Left hindlimb (tissue), 1 donor: ENCODE data around the gene CD274.
"Not testable (repeated sequence)": the region's sequence is repeated elsewhere in the genome, so short reads cannot be mapped to it uniquely, and the experiment has no call there.

Source experiments
- DNase-seq: peaks from one replicate; pipeline ENCODE4 v3.0.0-alpha.2; 2018

The CD274 gene

GRCh38 chr9:5450359-5451091 is at the start of gene CD274:
Gene CD274, plus strand, starts transcription at chr9:5450542. Its CDS starts 5,572 bp downstream, at chr9:5456114.
- peak; percentile 83 for DNase-seq

- no peak for DNase-seq
These were observed 48.1 kb upstream of the CD274 start for GRCh38 chr9:5402217-5402616.

DNA sequence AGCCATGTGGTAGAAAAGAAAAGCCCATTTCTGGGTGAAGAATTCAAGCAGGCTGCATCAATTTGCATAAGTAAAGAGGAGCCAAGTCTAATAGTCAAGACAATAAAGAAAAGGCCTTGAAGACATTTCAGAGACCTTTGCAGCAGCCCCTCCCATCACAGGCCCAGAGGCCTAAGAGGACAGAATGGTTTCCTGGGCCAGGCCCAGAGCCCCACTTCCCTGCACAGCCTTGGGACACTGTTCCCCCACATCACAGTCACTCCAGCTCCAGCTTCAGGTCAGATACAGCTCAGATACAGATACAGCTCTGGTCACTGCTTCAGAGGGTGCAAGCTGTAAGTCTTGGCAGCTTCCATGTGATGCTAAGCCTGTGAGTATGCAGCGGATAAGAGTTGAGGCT is 41.7 kb upstream of the CD274 start:
- no peak for DNase-seq

DNA sequence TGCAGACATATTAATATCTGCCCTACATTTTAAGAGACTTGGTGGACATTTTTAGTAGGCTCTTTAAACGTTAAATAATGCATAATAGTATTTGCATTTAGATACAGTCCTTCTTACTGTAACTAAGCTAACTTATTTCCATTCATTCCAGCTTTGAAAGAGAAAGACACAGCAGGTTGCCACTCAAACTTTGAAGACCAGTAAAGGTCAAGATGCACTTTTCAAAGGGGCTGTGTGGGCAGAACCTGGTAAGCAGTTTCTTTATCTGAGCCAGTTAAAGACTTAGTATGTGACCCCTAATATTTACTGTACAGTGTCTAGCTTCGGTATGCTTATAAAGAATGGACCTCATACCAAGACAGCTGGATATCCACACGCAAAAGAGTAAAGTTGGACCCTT is 33.4 kb upstream of the CD274 start:
- no peak for DNase-seq

- no peak for DNase-seq
These were observed 31.9 kb upstream of the CD274 start for GRCh38 chr9:5418481-5418880.

DNA sequence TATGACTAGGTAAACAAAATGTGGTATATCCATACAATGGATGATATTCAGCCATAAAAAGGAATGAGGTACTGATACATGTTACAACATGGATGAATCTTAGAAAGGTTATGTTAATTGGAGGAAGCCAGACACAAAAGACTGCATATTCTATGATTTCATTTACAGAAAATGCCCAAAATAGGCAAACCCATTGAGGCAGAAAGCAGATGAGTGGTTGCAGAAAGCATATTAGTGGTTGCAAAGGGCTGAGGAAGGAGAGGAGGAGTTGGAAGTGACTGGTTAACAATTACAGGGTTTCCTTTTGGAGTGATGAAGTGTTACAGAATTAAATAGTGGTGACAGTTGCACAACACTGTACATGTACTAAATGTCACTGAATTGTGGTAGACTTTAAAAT is 30.4 kb upstream of the CD274 start:
- DNase-seq, result no peak

DNA sequence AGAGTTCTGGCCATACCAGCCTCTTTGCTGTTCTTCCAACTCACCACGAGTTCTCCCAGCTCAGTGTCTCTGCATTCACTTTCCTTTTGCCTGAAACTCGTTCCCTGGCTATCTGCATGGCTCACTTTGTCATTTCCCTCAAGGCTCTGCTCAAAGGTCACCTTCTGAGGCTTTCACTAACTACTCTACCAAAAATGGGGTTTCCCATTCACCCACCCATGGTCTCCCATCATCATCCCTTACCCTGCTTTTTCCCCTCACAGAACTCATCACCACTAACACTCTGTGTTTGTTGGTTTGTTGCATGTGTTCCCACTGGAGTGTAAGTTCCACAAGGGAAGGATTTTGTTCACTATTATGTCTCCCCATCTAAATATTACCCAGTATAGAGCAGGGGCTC is 29.2 kb upstream of the CD274 start:
- DNase-seq, result no peak

DNA sequence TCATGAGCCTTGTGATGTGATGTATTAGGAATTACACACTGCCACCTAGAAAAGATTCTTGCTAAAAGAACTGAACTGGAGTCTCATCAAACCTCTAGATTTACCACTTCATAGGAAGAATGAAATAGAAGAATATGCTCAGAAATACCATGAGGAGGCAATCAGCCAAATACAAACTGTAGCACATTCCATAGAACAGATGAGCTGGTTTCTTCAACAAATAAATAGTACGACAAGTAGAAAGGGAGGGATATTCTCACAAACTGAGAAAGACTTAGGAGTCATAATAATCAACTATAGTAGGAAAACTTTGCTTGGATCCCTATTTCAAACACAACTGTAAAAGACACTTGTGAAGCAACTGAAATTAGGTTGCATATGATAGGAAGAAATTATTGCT is 28.1 kb upstream of the CD274 start:
- DNase-seq, result no peak

GRCh38 chr9:5425006-5425628 is 25.2 kb upstream of the CD274 start:
- no peak for DNase-seq

DNA sequence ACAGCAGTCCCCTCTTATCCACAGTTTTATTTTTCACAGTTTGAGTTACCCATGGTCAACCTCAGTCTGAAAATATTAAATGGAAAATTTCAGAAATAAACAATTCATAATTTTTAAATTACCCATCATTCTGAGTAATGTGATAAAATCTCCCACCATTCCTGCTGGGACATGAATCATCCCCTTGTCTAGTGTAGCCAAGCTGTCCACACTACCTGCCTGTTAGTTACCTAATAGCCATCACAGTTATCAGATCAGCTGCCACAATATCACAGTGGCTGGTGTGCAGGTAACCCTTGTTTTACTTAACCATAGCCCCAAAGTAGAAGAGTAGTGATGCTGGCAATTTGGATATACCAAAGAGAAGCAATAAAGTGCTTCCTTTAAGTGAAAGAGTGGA is 23.3 kb upstream of the CD274 start:
- no peak for DNase-seq

GRCh38 chr9:5428172-5428571 is 22.2 kb upstream of the CD274 start:
- no peak for DNase-seq

DNA sequence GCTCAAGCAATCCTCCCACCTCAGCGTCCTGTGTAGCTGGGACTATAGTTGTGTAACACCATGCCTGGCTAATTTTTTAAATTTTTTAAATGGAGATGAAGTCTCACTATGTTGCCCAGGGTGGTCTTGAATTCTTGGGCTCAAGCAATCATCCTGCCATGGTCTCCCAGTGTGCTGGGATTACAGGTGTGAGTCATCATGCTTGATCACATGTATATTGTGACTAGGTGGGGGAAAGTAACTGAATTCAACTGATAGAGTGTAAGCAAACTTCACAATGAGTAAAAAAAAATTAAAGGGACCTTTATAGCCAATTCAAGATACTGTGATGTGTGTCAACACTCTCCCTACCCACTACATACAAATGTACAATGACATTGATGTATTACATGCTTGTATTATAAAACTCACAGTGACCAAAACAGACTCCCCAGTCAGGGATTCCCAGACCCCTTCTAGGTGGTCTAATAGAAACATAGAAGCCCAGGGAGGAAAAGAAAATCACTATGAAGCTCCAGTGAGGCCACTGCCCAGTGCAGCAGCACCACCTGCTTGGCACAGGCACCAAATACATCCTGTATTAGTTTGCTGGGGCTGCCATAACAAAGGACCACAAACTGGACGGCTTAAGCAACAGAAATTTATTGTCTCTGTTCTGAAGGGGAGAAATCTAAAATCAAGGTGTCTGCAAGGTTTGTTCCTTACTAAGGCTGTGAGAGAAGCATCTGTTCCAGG is 21.4 kb upstream of the CD274 start:
- no peak for DNase-seq

- DNase-seq, result no peak
These were observed 20.3 kb upstream of the CD274 start for GRCh38 chr9:5429873-5430564.

DNA sequence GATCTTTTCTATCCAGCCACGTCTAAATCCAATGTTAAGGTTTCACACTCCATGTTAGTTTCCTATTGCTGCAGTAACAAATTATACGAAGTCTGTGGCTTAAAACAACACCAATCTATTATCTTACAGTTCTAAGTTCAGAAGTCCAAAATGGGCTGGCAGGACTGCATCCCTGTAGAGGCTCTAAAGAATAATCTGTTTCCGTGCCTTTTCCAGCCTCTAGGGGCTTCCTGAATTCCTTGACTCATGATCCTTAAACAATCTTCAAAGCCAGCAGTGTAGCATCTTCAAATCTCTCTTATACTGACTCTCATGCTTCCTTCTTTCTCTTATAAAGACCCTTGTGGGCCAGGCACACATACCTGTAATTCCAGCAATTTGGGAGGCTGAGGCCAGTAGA is 19.4 kb upstream of the CD274 start:
- DNase-seq, result no peak

GRCh38 chr9:5432890-5433289 is 17.5 kb upstream of the CD274 start:
- not testable (repeated sequence) for DNase-seq

DNA sequence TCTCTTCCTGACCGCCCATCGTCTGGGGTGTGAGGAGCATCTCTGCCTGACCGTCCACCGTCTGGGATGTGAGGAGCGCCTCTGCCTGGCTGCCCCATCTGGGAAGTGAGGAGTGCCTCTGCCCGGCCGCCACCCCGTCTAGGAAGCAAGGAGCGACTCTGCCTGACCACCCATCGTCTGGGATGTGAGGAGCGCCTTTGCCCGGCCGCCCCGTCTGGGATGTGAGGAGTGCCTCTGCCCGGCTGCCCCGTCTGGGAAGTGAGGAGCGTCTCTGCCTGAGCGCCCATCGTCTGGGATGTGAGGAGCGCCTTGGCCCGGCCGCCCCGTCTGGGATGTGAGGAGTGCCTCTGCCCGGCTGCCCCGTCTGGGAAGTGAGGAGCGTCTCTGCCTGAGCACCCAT is 17.0 kb upstream of the CD274 start:
- not testable (repeated sequence) for DNase-seq

- not testable (repeated sequence) for DNase-seq
These were observed 16.2 kb upstream of the CD274 start for GRCh38 chr9:5433841-5434810.

- DNase-seq, result no peak
These were observed 14.4 kb upstream of the CD274 start for GRCh38 chr9:5435912-5436311.

DNA sequence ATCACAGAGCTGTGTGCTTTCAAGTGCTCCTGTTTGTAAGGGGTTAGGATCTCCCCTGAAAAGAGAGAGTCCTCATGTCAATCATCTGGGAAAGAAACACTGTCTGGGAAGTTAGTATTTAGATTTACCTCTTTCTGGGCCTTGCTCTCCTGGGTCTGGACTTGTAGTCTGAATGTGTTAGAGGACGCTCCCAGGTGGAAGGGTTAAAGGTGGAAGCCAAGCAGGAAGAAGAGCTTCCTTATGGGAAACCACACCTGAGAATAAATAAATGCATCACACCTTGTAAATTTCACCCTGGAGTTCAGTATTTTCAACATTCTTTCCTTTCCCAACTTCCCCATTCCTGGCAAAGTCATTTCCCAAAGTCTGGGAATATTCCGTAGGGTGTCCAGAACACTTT is 13.9 kb upstream of the CD274 start:
- DNase-seq, result no peak

GRCh38 chr9:5437254-5438216 is 12.8 kb upstream of the CD274 start, which contains the start of gene PLGRKT:
Gene PLGRKT, minus strand, starts transcription at chr9:5437925. Its CDS starts 5,948 bp downstream, at chr9:5431977.
- DNase-seq, result peak; percentile 95
